Heart right ventricle (tissue), 16 donors: ENCODE data around the gene RAP1GDS1. TPM values are rescaled to one million over a fixed set of nuclear protein-coding genes. Genes with fewer than 3 reads are reported as not detected.

ENCODE experiments used
- ATAC-seq, 8 donors: fragments of 200-7000 bp; cut with Tn5 transposase; one replicate each; pipeline ENCODE4 v1.9.1; 2020; ENCODE audit warnings: mild to moderate bottlenecking in 8 of 8, moderate library complexity in 8 of 8, moderate number of reproducible peaks in 1 of 8
- DNase-seq, 2 donors: peaks; one replicate each; pipeline ENCODE4 v3.0.0-alpha.2; 2020
- H3K27ac ChIP-seq, 10 donors: fragments of 200-600 bp; sonication (generic) in 2 of 10; one replicate each; pipeline versions ENCODE4 v1.5.0 to v1.8.0; 2020 to 2022; ENCODE audit warnings: mild to moderate bottlenecking in 3 of 10
- H3K27me3 ChIP-seq, 7 donors: fragments of 200-600 bp; one replicate each; pipeline ENCODE4 v1.8.0; 2021 to 2022; ENCODE audit warnings: mild to moderate bottlenecking in 2 of 7
- H3K36me3 ChIP-seq, 9 donors: fragments of 200-600 bp; sonication (generic) in 1 of 9; one replicate each; pipeline versions ENCODE4 v1.5.0 to v1.8.0; 2020 to 2022; ENCODE audit warnings: mild to moderate bottlenecking in 2 of 9
- H3K4me1 ChIP-seq, 9 donors: fragments of 200-600 bp; sonication (generic) in 1 of 9; one replicate each; pipeline versions ENCODE4 v1.5.0 to v1.8.0; 2020 to 2022; ENCODE audit warnings: mild to moderate bottlenecking in 4 of 9
- H3K4me3 ChIP-seq, 10 donors: fragments of 200-600 bp; sonication (generic) in 2 of 10; one replicate each; pipeline versions ENCODE4 v1.5.0 to v1.8.0; 2020 to 2022; ENCODE audit warnings: mild to moderate bottlenecking in 7 of 10, moderate library complexity in 2 of 10
- H3K9me3 ChIP-seq, 11 donors: fragments of 200-600 bp in 10 of 11; sonication (generic) in 2 of 11; one replicate each; pipeline versions ENCODE4 v1.5.0 to v1.8.0; 2013 to 2022; ENCODE audit warnings: mild to moderate bottlenecking in 2 of 11, control low read depth in 1 of 11, moderate library complexity in 1 of 11
- WGBS, 2 donors: extraction: QIAGEN DNeasy Blood & Tissue Kit; methylation state at CpG; one replicate each; pipeline ENCODE4 v1.1.7; 2013; ENCODE audit warnings: inconsistent platforms in 1 of 2; 5-methylcytosine and 5-hydroxymethylcytosine counted together
- intact Hi-C, 10 donors: fragments of 100-400 bp; cut with DNase I; formaldehyde crosslinking; loops; one replicate each; pipeline versions ENCODE4 v1.11.1 to v1.14.2; 2022
- polyA plus RNA-seq, 2 donors: library from polyadenylated mRNA; stranded (reverse); fragments of 200-250 nt; gene quantifications; one replicate each; pipeline ENCODE4 v1.2.3, GENCODE V29; 2013
- total RNA-seq, 10 donors: library from RNA; stranded (reverse); fragmentation: NEBNext Ultra II Directional in 3 of 10; extraction: Animal tissue kit (Norgen Biotek cat#: 25700) in 3 of 10; gene quantifications; one replicate each; pipeline versions ENCODE4 v1.2.1 to v1.2.4, GENCODE V29; 2021 to 2023
- TF ChIP-seq, protein P1 (sequence below), 9 donors: fragments of 200-600 bp; sonication (generic) in 2 of 9; IDR thresholded peaks; one replicate each; pipeline versions ENCODE4 v1.5.0 to v1.8.0; 2021 to 2022; ENCODE audit warnings: antibody characterized with exemption in 9 of 9, mild to moderate bottlenecking in 5 of 9, moderate library complexity in 1 of 9
- donor health status: Arrhythmogenic right ventricular cardiomyopathy.
- donor health status: ischemic (EF 13 %, LVEDD 7.1; RV severe dilation, severe dysfunction).
- donor health status: healthy with polysubstance abuse.
- donor health status: DM: no; HTN: yes; CAD: no.
- donor health status: DM: no; HTN: no; CAD: no.
- donor health status: ischemic (EF 25% LVEDD 6.9; RV normal size, moderate dysfunction).
- donor health status: ischemic (EF 25% LVEDD 5.7; RV mildly dilated, moderate dysfunction).
- donor health status: healthy.
- donor health status: DM: yes; HTN: yes; CAD: no.
- donor health status: Ischemic cardiomyopathy.
- donor health status: ischemic (EF 35%, LVEDD 5.7; RV mildly dilated, moderate dysfunction).
- donor health status: nonischemic (EF 11% LVEDD 7.7; RV severe dilation, severe dysfunction).
- donor health status: DM: yes; HTN: yes; CAD: no.
- donor health status: PGD.
- donor health status: ischemic (EF 29% LVEDD 5.4; RV normal size, mild dysfunction).
- donor health status: nonischemic (EF 23%, LVEDD 6.1; RV moderate dilation, normal function).

Gene RAP1GDS1
- total and polyA plus RNA-seq, 12 donors = 7.0 to 21.3 (median 12.7) TPM

DNA sequence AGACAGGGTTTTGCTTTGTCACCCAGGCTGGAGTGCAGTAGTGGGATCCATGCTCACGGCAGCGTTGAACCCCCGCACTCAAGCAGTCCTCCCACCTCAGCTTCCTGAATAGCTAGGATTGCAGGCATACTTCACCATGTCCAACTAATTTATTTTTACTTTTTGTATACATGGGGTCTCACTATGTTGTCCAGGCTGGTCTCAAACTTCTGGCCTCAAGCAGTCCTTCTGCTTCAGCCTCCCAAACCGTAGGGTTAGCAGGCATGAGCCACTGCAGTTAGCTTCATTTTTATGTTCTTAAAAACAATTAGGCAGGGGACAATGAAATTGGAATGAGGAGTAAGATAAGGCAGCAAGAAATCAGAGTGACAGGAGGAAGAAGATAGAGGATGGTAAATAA, 50.5 kb downstream of the RAP1GDS1 start:
- no peak overlapping the region for H3K27ac ChIP-seq
- no peaks in the 10 kb centered on the region for H3K4me1 ChIP-seq
- WGBS, 2 donors = 97 to 99% methylated on average over 4 of the region's 4 CpGs
- DNase-seq (no peak), ATAC-seq (no peak)
- H3K4me3 ChIP-seq = no peak overlapping the region
- TF ChIP-seq, protein P1, sequence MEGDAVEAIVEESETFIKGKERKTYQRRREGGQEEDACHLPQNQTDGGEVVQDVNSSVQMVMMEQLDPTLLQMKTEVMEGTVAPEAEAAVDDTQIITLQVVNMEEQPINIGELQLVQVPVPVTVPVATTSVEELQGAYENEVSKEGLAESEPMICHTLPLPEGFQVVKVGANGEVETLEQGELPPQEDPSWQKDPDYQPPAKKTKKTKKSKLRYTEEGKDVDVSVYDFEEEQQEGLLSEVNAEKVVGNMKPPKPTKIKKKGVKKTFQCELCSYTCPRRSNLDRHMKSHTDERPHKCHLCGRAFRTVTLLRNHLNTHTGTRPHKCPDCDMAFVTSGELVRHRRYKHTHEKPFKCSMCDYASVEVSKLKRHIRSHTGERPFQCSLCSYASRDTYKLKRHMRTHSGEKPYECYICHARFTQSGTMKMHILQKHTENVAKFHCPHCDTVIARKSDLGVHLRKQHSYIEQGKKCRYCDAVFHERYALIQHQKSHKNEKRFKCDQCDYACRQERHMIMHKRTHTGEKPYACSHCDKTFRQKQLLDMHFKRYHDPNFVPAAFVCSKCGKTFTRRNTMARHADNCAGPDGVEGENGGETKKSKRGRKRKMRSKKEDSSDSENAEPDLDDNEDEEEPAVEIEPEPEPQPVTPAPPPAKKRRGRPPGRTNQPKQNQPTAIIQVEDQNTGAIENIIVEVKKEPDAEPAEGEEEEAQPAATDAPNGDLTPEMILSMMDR (IDR thresholded peaks at IDR 0.05) = no peak
- no peaks in the 10 kb centered on the region for H3K36me3 ChIP-seq
- intact Hi-C loops = no loop called here
- no peaks in the 10 kb centered on the region for H3K27me3 ChIP-seq
- no peaks in the 10 kb centered on the region for H3K9me3 ChIP-seq

DNA sequence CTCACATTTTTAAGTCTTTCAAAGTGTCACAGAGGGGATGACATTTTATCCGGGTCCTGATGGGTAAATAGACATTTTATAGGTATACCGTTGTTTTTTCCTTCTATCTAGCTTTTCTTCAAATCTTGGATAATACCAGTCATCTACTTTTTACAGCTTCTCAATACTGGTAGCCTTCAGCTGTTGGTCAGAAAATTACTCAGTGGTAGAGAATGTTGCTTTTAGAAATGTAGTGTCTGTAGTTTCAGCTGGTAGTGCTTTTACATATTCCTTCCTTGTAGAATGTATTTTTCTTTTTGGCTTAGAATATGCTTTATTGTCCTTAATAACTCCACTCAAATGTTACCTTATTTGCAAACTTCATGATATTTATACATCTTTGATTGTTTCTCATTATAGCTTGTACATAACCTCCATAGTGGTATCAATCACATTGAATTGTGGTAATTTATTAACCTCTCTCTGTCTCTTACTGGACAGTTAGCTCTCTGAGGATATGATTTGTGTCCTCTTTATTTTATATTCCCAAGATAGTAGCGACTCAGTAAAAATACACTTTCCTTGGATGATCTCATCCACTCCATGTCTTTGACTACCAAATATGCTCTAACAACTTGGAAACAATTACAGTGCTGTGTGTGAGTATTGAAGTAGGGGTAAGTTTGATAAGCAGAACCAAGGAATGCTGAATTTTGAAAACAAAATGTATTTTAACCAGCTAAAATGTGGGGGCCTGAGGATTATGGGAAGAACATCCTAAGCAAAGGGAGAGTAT, 53.8 kb downstream of the RAP1GDS1 start:
- Histone ChIP-seq H3K27ac (no peak overlapping the region), H3K9me3 (peaks cover 0 to 11% (median 0%) of the 10 kb centered on the region in 11 donors), H3K4me3 (no peak overlapping the region), H3K27me3 (no peaks in the 10 kb centered on the region), H3K36me3 (peaks cover 0 to 1% (median 0%) of the 10 kb centered on the region in 9 donors), H3K4me1 (no peaks in the 10 kb centered on the region)
- intact Hi-C loops = no loop called here
- DNase-seq (no peak), ATAC-seq (no peak)
- TF ChIP-seq, protein P1 (IDR thresholded peaks at IDR 0.05) = no peak
- 89 to 92% methylated on average over 3 of the region's 3 CpGs for WGBS, 2 donors

DNA sequence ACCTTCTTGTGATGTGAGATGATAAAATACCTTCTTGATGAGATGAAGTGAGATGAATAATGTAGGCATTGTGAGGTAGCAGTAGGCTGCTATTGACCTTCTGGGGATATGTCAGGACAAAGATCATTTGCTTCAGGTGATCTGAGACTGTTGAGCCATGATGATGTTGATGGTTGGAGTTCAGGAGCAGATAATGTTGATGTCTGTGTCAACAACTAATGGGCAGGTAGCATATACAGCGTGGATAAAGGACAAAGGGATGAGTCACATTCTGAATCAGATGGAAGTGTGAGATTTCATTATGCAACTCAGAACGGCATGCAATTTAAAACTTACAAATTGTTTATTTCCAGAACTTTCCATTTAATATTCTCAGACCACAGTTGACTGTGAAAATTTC, 57.3 kb downstream of the RAP1GDS1 start:
- ATAC-seq (no peak), DNase-seq (no peak)
- Histone ChIP-seq H3K36me3 (peaks cover 0 to 5% (median 0%) of the 10 kb centered on the region in 9 donors), H3K9me3 (peaks cover 0 to 12% (median 0%) of the 10 kb centered on the region in 11 donors), H3K27me3 (no peaks in the 10 kb centered on the region), H3K4me1 (no peaks in the 10 kb centered on the region), H3K4me3 (no peak overlapping the region), H3K27ac (no peak overlapping the region)
- intact Hi-C loops = no loop called here
- 76 to 98% methylated on average over 2 of the region's 2 CpGs for WGBS, 2 donors
- TF ChIP-seq, protein P1 (IDR thresholded peaks at IDR 0.05) = no peak

DNA sequence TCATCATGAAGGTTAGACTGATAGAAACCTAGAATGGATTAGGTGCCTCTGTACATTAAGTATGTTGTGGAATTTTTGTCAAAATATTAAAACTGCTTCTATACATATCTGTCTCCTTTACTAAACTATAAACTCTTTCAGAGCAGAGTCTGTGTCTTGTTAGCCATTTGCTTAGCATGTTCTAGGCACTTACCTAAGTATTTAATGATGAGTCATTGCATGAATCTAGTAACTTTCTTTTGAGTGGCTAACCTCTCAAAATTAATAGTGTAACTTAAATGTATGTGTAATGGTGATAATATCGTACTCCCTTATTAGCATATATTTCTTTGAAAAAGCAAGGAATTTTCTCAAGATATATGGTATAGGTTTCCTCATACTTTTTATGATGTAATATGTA, 57.8 kb downstream of the RAP1GDS1 start:
- Histone ChIP-seq H3K27me3 (no peaks in the 10 kb centered on the region), H3K27ac (no peak overlapping the region), H3K36me3 (peaks cover 0 to 5% (median 0%) of the 10 kb centered on the region in 9 donors), H3K4me1 (no peaks in the 10 kb centered on the region), H3K9me3 (peaks cover 0 to 12% (median 0%) of the 10 kb centered on the region in 11 donors), H3K4me3 (no peak overlapping the region)
- DNase-seq (no peak), ATAC-seq (no peak)
- WGBS, 2 donors = 99 to 100% methylated on average over 1 of the region's 1 CpG
- TF ChIP-seq, protein P1 (IDR thresholded peaks at IDR 0.05) = no peak
- intact Hi-C loops = no loop called here
